OCI-LY7 (cell line): ENCODE data around the gene NSUN2. TPM values are rescaled to one million over a fixed set of nuclear protein-coding genes. Genes with fewer than 3 reads are reported as not detected.

Experiments
- BruUV-seq: library from RNA; stranded (reverse); fragments of 400-500 nt; replicated peaks from 2 replicates; lab custom pipeline; 2021; lab: Mats Ljungman, UMichigan
- CTCF ChIA-PET: fragments of 300-600 bp; sonication (Branson Sonifier 250); formaldehyde crosslinking; loops from one replicate; lab custom pipeline; 2022; ENCODE audit warnings: antibody characterized with exemption; ENCODE audit not compliant: unreplicated experiment; lab: Charles Lee
- POLR2A ChIA-PET: fragments of 300-600 bp; sonication (Branson Sonifier 250); formaldehyde crosslinking; loops from one replicate; lab custom pipeline; 2022; ENCODE audit warnings: antibody characterized with exemption; lab: Charles Lee
- DNase-seq: peaks from one replicate; pipeline ENCODE4 v3.0.0-alpha.2; 2015; ENCODE audit warnings: low spot score
- H2AFZ ChIP-seq: fragments of 200-600 bp; sonication (generic), shearing (Covaris generic); 2 replicates; pipeline ENCODE4 v1.6.1; 2014; ENCODE audit warnings: mild to moderate bottlenecking, antibody characterized with exemption, low read length, moderate library complexity
- H3K27ac ChIP-seq: fragments of 200-600 bp; sonication (generic); 2 replicates; pipeline ENCODE4 v1.5.1; 2014; ENCODE audit warnings: mixed run types, low read depth, mild to moderate bottlenecking, moderate library complexity, low read length, inconsistent platforms; ENCODE audit not compliant: poor library complexity, severe bottlenecking
- H3K36me3 ChIP-seq: fragments of 200-600 bp; sonication (generic); 2 replicates; pipeline ENCODE4 v1.6.1; 2014; ENCODE audit warnings: mild to moderate bottlenecking, antibody characterized with exemption, low read length, moderate library complexity, mixed read lengths; ENCODE audit not compliant: insufficient read depth
- H3K4me1 ChIP-seq: fragments of 200-600 bp; sonication (generic); 2 replicates; pipeline ENCODE4 v1.5.1; 2014; ENCODE audit warnings: mild to moderate bottlenecking, low read length; ENCODE audit not compliant: insufficient read depth, poor library complexity, severe bottlenecking
- H3K4me2 ChIP-seq: fragments of 200-600 bp; sonication (generic); 2 replicates; pipeline ENCODE4 v1.6.1; 2014; ENCODE audit warnings: mild to moderate bottlenecking, low read length
- H3K4me3 ChIP-seq: fragments of 200-600 bp; sonication (generic); 2 replicates; pipeline ENCODE4 v1.5.1; 2014; ENCODE audit warnings: mild to moderate bottlenecking, low read depth, low read length; ENCODE audit not compliant: poor library complexity, severe bottlenecking
- H3K79me2 ChIP-seq: fragments of 200-600 bp; sonication (generic); 2 replicates; pipeline ENCODE4 v1.6.1; 2016; ENCODE audit warnings: low read depth, mild to moderate bottlenecking, low read length, moderate library complexity, mixed read lengths; ENCODE audit not compliant: insufficient read depth
- H3K9me2 ChIP-seq: fragments of 200-600 bp; sonication (generic); 2 replicates; pipeline ENCODE4 v1.6.1; 2016; ENCODE audit warnings: mild to moderate bottlenecking, low read length, mixed read lengths; ENCODE audit not compliant: insufficient read depth
- H3K9me3 ChIP-seq: fragments of 200-600 bp; sonication (generic); 2 replicates; pipeline ENCODE4 v1.6.1; 2014; ENCODE audit warnings: mild to moderate bottlenecking, mixed run types, low read length, mixed read lengths
- H4K20me1 ChIP-seq: fragments of 200-600 bp; sonication (generic); 2 replicates; pipeline ENCODE4 v1.6.1; 2014; ENCODE audit warnings: mild to moderate bottlenecking, antibody characterized with exemption, low read length, moderate library complexity, mixed read lengths; ENCODE audit not compliant: insufficient read depth
- CTCF ChIP-seq: fragments of 200-600 bp; sonication (generic); conservative IDR thresholded peaks from 2 replicates; pipeline ENCODE4 v1.5.1; 2014; ENCODE audit warnings: mild to moderate bottlenecking, antibody characterized with exemption, low read length, moderate library complexity, mixed read lengths
- EZH2phosphoT487 ChIP-seq: fragments of 200-600 bp; sonication (generic); IDR thresholded peaks from 2 replicates; pipeline ENCODE4 v1.6.1; 2018; ENCODE audit warnings: low read depth, borderline replicate concordance, mild to moderate bottlenecking, mixed run types, antibody characterized with exemption, low read length, moderate library complexity, mixed read lengths
- intact Hi-C: fragments of 100-400 bp; cut with micrococcal nuclease; formaldehyde crosslinking; loops from one replicate; pipeline ENCODE4 v1.10.0; 2022; ENCODE audit not compliant: unreplicated experiment
- total RNA-seq, 2 experiments: library from RNA; depleted of rRNA in 1 of 2; stranded (reverse); fragments of >200 nt in 1 of 2; shearing (Covaris generic) in 1 of 2; gene quantifications; 2 replicates each; pipeline ENCODE4 v1.2.3, GENCODE V29; 2014 to 2022

The NSUN2 gene
- total RNA-seq, 2 experiments from 2014 or later: 88.9 to 139 TPM

GRCh38 chr5:6597557-6597956, 35.3 kb downstream of the NSUN2 start:
- DNase-seq: no peak
- H3K4me2 ChIP-seq: no peak overlapping the region
- H2AFZ ChIP-seq: no peak overlapping the region
- H3K9me2 ChIP-seq: no peaks in the 10 kb centered on the region
- TF ChIP-seq CTCF (no peak), EZH2phosphoT487 (no peak)
- POLR2A ChIA-PET: no interaction called here
- BruUV-seq: no TSS peak
- no peak overlapping the region for H3K4me3 ChIP-seq
- CTCF ChIA-PET: no interaction called here
- intact Hi-C loops: no loop called here
- no peaks in the 10 kb centered on the region for H3K4me1 ChIP-seq
- no peaks in the 10 kb centered on the region for H3K79me2 ChIP-seq
- H3K36me3 ChIP-seq: peaks cover 73% of the 10 kb centered on the region
- no peaks in the 10 kb centered on the region for H4K20me1 ChIP-seq
- no peak overlapping the region for H3K27ac ChIP-seq
- no peaks in the 10 kb centered on the region for H3K9me3 ChIP-seq

GRCh38 chr5:6596388-6596787, 36.5 kb downstream of the NSUN2 start:
- no peak overlapping the region for H2AFZ ChIP-seq
- peaks cover 62% of the 10 kb centered on the region for H3K36me3 ChIP-seq
- DNase-seq: no peak
- no peaks in the 10 kb centered on the region for H3K4me1 ChIP-seq
- no peaks in the 10 kb centered on the region for H3K9me3 ChIP-seq
- no TSS peak for BruUV-seq
- ChIA-PET CTCF (no interaction called here), POLR2A (interaction anchor here (0.7 kb wide), 1 partner anchor 103 kb away, joined by 3 read pairs; no protein-coding TSS in a partner anchor)
- H3K4me2 ChIP-seq: no peak overlapping the region
- no peaks in the 10 kb centered on the region for H3K9me2 ChIP-seq
- H4K20me1 ChIP-seq: no peaks in the 10 kb centered on the region
- no peak overlapping the region for H3K4me3 ChIP-seq
- H3K27ac ChIP-seq: no peak overlapping the region
- intact Hi-C loops: no loop called here
- no peak for TF ChIP-seq EZH2phosphoT487
- TF ChIP-seq CTCF: no peak
- H3K79me2 ChIP-seq: no peaks in the 10 kb centered on the region

- intact Hi-C loops: no loop called here
- H3K36me3 ChIP-seq: peaks cover 52% of the 10 kb centered on the region
- ChIA-PET POLR2A (no interaction called here), CTCF (no interaction called here)
- H3K9me3 ChIP-seq: no peaks in the 10 kb centered on the region
- no TSS peak for BruUV-seq
- no peaks in the 10 kb centered on the region for H4K20me1 ChIP-seq
- no peak overlapping the region for H3K4me3 ChIP-seq
- TF ChIP-seq EZH2phosphoT487: no peak
- H3K9me2 ChIP-seq: no peaks in the 10 kb centered on the region
- H2AFZ ChIP-seq: no peak overlapping the region
- DNase-seq: no peak
- H3K79me2 ChIP-seq: no peaks in the 10 kb centered on the region
- no peaks in the 10 kb centered on the region for H3K4me1 ChIP-seq
- no peak overlapping the region for H3K4me2 ChIP-seq
- H3K27ac ChIP-seq: no peak overlapping the region
These were observed 37.4 kb downstream of the NSUN2 start for GRCh38 chr5:6595405-6595804.
